Measurements from ENCODE around the gene FBXO10. TPM values are rescaled to one million over a fixed set of nuclear protein-coding genes. Genes with fewer than 3 reads are reported as not detected.

Gene FBXO10
- total RNA-seq, 1 donor = 16.4 TPM

GRCh38 chr9:37564916-37565315, 11.3 kb downstream of the FBXO10 start:
- H3K4me3 ChIP-seq (ENCODE audit: low read depth, low read length) = no peak overlapping the region
- no peak for TF ChIP-seq CTCF (IDR thresholded peaks at IDR 0.05; ENCODE audit: insufficient read depth, low read depth, low read length)
- DNase-seq (ENCODE audit: low read depth) = no peak

- no peak for DNase-seq (ENCODE audit: low read depth)
- TF ChIP-seq CTCF (IDR thresholded peaks at IDR 0.05; ENCODE audit: insufficient read depth, low read depth, low read length) = no peak
- no peak overlapping the region for H3K4me3 ChIP-seq (ENCODE audit: low read depth, low read length)
Observed at GRCh38 chr9:37563806-37564513, 12.2 kb downstream of the FBXO10 start.

- peak; percentile 8 for DNase-seq (ENCODE audit: low read depth)
- no peak for TF ChIP-seq CTCF (IDR thresholded peaks at IDR 0.05; ENCODE audit: insufficient read depth, low read depth, low read length)
Observed at GRCh38 chr9:37562826-37563225, 13.4 kb downstream of the FBXO10 start.

GRCh38 chr9:37561682-37562081, 14.5 kb downstream of the FBXO10 start:
- H3K4me3 ChIP-seq (ENCODE audit: low read depth, low read length) = no peak overlapping the region
- DNase-seq (ENCODE audit: low read depth) = no peak
- TF ChIP-seq CTCF (IDR thresholded peaks at IDR 0.05; ENCODE audit: insufficient read depth, low read depth, low read length) = no peak

More at GRCh38 chr9:37562826-37563225, 13.4 kb downstream of the FBXO10 start:
- H3K4me3 ChIP-seq (ENCODE audit: low read depth, low read length) = no peak overlapping the region

GRCh38 chr9:37559855-37560592, 16.2 kb downstream of the FBXO10 start:
- DNase-seq (ENCODE audit: low read depth) = no peak
- TF ChIP-seq CTCF (IDR thresholded peaks at IDR 0.05; ENCODE audit: insufficient read depth, low read depth, low read length) = no peak
- H3K4me3 ChIP-seq (ENCODE audit: low read depth, low read length) = no peak overlapping the region

GRCh38 chr9:37559125-37559524, 17.1 kb downstream of the FBXO10 start:
- no peak for TF ChIP-seq CTCF (IDR thresholded peaks at IDR 0.05; ENCODE audit: insufficient read depth, low read depth, low read length)
- DNase-seq (ENCODE audit: low read depth) = no peak
- H3K4me3 ChIP-seq (ENCODE audit: low read depth, low read length) = no peak overlapping the region
